C4-2B (cell line): ENCODE measurements around the gene ZNF264.
"Not testable (repeated sequence)": the region's sequence is repeated elsewhere in the genome, so short reads cannot be mapped to it uniquely, and the experiment has no call there.

ENCODE experiments used
- H3K27ac ChIP-seq: fragments of 450-650 bp; 2 replicates; pipeline ENCODE4 v1.5.1; 2017
- ZFX ChIP-seq: fragments of 450-650 bp; IDR thresholded peaks from 2 replicates; pipeline ENCODE4 v1.6.1; 2017
- TF ChIP-seq, protein P1 (sequence below): fragments of 450-650 bp; conservative IDR thresholded peaks from 2 replicates; pipeline ENCODE4 v1.5.1; 2017; ENCODE audit warnings: mild to moderate bottlenecking

The ZNF264 gene

DNA sequence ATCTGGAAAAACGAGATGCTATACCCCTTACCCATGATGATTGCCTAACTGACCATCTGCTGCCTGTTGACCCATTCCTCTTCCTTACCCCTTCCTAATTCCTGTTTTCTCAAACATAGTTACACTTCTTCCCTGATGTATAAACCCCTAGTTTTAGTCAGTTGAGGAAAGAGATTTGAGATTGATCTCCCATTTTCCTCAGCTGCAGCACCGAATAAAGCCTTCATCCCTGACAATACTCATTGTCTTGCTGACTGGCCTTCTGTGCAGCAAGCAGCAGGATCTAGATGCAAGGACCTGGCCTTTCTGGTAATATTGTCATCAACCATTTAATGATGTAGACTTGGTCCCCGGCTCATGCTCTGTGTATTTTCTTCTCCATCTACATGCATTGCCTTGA, 999 bp upstream of the ZNF264 start:
- TF ChIP-seq, protein P1, sequence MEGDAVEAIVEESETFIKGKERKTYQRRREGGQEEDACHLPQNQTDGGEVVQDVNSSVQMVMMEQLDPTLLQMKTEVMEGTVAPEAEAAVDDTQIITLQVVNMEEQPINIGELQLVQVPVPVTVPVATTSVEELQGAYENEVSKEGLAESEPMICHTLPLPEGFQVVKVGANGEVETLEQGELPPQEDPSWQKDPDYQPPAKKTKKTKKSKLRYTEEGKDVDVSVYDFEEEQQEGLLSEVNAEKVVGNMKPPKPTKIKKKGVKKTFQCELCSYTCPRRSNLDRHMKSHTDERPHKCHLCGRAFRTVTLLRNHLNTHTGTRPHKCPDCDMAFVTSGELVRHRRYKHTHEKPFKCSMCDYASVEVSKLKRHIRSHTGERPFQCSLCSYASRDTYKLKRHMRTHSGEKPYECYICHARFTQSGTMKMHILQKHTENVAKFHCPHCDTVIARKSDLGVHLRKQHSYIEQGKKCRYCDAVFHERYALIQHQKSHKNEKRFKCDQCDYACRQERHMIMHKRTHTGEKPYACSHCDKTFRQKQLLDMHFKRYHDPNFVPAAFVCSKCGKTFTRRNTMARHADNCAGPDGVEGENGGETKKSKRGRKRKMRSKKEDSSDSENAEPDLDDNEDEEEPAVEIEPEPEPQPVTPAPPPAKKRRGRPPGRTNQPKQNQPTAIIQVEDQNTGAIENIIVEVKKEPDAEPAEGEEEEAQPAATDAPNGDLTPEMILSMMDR = no peak
- TF ChIP-seq ZFX = no peak
- H3K27ac ChIP-seq = no peak overlapping the region

- TF ChIP-seq, protein P1 = no peak
- no peak for TF ChIP-seq ZFX
- H3K27ac ChIP-seq = peak overlapping the region; percentile 85
Observed at GRCh38 chr19:57192077-57192420, 749 bp downstream of the ZNF264 start.

- TF ChIP-seq, protein P1 = no peak
- no peak for TF ChIP-seq ZFX
- H3K27ac ChIP-seq = peak overlapping the region; percentile 85; the same call in 1 of the 2 replicates
Observed at GRCh38 chr19:57192993-57193392, 1.7 kb downstream of the ZNF264 start.

DNA sequence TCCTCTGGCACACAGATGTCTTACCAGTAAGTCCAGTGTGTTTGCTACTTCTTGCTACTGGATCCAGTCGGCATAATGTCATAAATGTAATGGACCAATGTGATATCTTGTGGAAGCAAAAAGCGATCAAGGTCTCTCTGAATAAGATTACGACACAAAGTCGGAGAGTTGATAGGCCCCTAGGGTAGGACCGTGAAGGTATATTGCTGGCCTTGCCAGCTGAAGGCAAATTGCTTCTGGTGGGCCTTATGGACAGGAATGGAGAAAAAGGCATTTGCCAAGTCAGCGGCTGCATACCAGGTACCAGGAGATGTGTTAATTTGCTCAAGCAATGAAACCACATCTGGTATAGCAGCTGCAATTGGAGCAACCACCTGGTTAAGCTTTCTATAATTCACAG, 6.6 kb downstream of the ZNF264 start:
- H3K27ac ChIP-seq = not testable (repeated sequence)

GRCh38 chr19:57202160-57202559, 10.9 kb downstream of the ZNF264 start:
- H3K27ac ChIP-seq = no peak overlapping the region
- TF ChIP-seq, protein P1 = no peak
- no peak for TF ChIP-seq ZFX

- TF ChIP-seq ZFX = no peak
- TF ChIP-seq, protein P1 = no peak
- H3K27ac ChIP-seq = no peak overlapping the region
Observed at GRCh38 chr19:57210381-57210780, 19.1 kb downstream of the ZNF264 start.

DNA sequence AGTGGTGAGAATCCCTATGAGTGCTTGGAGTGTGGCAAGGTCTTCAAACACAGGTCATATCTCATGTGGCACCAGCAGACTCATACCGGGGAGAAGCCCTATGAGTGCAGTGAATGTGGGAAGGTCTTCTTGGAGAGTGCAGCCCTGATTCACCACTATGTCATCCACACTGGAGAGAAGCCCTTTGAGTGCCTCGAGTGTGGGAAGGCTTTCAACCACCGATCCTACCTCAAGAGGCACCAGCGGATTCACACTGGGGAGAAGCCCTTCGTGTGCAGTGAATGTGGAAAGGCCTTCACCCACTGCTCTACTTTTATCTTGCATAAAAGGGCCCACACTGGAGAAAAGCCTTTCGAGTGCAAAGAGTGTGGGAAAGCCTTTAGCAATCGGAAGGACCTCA, 20.8 kb downstream of the ZNF264 start:
- no peak overlapping the region for H3K27ac ChIP-seq
- TF ChIP-seq ZFX = no peak
- TF ChIP-seq, protein P1 = no peak

GRCh38 chr19:57227502-57227901, 36.2 kb downstream of the ZNF264 start:
- H3K27ac ChIP-seq = no peak overlapping the region
- TF ChIP-seq, protein P1 = no peak
- no peak for TF ChIP-seq ZFX
